Activated T-helper 1 cell treated with anti-CD3 and anti-CD28 coated beads, Interleukin-2, amount 50 U/mL, for 16 hours (primary cell): ENCODE results near the gene NSD2.

Experiments used
- DNase-seq, 2 donors: peaks; one replicate each; pipeline ENCODE4 v3.0.0-alpha.2; 2020; ENCODE audit warnings: low read depth in 1 of 2, low spot score in 1 of 2

Gene NSD2

DNA sequence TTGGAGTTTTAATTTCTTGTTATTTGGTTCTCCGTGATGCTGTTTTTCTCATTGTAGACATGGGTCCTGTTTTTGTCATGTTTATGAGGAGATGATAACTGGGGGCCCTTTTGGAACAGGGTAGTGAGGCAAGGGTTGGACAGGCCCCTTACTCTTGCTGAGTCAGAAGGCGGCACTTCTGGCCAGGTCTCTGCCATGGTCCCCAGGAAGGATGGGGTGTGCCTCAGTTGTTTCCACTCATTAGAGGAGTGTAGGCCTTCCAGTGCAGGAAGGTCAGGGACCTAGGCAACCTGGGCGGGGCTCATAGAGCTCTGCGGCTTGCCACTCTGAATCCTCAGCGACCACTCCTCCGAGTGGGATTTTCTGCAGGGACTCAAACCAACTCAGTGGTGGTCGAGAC is 69.4 kb downstream of the NSD2 start:
- DNase-seq = no peak

DNA sequence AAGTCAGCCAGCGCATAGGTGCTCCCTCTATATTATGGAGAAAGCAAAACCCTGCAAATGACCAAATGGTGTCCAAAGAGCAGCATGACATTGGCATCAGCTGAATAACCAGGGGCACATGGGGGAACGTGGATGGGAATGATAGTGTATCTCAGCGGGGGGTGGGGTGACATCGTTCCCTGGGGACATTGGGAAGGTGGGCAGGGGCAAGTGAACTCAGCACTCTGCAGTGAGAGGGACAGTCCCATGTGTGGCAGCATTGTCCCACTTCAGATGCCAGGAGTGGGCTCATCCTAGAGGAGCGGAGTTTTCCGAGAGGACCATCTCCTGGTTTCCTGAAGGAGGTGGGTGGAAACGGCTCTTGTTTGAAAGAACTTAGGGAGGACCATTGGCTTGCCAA is 72.7 kb downstream of the NSD2 start:
- DNase-seq = no peak

DNA sequence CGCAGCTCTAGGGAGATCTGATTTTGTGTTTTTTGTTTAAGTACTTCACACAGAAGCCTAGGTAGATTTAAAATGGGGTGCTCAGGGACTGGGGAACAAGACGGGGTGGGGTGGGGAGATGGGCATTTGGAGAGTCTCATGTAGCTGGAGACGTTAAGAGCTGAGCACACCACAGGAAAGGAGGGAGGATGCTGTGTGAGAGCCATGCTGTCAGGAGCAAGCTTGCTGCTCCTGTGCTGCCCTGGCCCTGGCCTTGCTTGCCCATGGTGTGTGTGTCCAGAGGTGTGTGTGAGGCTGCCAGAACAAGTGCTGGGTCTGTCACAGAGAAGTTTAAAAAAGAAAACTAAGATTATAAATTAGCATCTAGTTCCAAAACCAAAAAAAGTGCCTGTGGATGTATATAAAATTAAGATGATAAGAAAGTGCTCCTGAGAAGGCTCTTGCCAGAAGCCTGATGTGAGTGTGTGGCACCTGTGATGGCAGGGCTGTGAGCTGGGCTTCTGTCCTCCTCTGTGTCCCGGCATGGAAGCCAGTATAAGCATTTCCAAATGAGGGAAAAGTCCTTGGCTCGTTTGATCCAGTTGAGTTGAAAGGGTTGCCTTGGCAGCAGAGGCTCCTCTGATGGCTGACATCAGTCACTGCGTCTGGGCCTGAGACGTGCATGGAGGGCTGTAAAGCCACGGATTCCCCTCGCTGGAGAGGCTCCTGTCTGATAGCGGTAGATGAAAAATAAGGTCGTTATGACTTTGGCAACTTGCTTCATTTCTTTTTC is 74.1 kb downstream of the NSD2 start:
- no peak for DNase-seq

DNA sequence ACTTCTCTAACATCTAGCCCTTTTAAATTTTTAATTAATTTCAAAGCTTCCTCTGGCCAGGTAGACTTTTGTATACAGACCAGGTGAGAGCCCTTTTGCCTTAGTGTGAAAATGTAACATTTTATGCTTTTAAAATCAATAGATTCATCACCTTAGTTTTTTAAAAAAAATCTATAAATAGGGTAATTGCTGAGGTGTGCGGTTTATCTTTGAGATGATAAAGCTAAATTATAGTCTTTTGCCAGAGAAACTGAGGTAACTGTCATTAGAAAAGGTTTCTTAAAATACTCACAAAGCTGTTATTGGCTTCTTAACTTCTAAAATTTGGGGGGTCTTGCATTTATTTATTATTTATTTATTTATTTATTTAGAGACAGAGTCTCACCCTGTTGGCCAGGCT is 74.7 kb downstream of the NSD2 start:
- DNase-seq = no peak

DNA sequence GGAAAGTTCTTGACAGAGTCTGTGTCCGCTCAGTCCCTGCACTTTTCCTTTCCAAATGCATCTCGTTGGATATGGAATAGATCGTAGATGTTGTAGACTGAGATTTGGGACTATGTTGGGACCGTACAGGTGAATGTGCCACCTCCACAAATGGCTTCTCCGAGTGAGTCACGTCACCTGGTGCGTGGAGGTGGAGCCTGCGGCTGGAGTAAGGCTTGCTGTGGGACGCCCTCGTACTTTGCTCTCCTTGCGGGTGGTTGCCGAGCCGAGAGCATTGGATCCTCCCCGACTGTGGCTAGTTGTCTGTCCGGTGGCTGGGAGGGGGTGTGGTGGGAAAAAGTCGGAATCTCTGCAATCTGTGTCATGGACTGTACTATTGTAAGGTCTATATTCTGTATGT is 77.0 kb downstream of the NSD2 start:
- DNase-seq = no peak

DNA sequence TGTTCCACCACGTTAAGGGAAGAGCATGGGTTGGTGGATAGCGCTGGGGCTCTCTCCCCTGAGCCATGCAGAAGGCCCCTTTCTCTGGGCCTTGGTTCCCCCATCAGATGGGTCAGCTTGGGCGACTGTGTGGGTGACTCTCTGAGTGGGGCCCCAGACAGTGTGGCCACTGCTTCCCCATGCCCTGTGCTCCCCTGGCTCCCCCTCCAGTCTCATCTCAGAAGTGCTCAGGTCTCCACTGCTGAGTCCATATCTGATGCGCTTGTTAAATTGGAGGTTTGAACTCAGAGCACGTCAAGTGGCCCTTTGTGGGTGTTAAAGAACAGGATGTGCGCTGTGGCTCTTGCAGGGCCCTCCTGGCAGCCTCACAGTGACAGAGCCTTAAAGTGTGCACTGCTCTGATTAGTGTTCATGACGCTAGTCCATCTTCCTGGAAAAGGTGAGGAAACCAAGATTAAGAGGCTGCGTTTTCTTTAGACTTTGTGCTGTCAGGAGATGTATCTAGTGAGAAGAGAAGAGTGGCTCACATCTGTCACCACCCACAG is 77.8 kb downstream of the NSD2 start:
- no peak for DNase-seq

DNA sequence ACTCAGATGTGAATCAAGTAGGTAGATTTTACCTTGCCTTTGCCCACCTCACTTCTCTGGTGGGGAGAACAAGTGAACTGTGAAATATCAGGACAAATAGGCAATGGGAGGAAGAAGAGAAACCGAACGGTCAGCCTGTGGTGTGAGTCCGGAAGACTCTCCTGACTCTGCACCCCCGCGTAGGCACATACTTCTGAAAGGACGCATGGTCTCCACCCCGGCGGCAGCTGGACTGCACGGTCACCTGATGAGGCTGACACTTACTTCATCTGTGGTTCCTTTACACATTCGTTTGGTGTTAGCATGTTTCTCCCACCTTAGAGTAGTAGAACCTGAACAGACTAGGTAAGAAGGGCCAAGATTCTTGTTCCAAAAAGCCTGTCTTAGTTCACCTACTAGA is 79.2 kb downstream of the NSD2 start:
- DNase-seq = no peak

DNA sequence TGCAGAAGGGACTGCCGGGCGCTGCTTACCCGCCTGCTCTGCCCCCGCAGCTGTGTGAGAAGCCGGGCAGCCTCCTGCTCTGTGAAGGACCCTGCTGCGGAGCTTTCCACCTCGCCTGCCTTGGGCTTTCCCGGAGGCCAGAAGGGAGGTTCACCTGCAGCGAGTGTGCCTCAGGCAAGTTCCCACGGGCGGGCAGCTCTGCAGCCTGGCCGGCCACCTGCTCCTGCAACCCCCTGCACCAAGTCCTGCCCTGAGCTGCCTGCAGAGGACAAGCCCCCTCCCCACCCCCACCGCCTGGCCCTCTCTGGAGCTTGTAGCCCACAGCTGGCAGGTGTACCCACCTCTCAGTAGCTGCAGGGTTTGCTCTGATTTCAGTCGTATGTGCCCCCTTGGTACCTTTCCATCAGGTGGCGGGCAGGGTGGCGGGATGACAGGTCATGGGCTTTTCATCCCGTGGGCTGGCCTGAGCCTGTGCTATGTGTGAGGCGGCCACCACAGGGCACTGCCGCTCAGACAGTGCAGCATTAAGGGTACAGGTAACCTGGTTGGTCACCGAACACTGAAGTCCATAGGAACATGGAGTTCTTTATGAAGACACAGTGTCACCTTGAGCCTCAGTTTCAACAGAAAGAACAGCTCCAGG is 81.0 kb downstream of the NSD2 start:
- no peak for DNase-seq

DNA sequence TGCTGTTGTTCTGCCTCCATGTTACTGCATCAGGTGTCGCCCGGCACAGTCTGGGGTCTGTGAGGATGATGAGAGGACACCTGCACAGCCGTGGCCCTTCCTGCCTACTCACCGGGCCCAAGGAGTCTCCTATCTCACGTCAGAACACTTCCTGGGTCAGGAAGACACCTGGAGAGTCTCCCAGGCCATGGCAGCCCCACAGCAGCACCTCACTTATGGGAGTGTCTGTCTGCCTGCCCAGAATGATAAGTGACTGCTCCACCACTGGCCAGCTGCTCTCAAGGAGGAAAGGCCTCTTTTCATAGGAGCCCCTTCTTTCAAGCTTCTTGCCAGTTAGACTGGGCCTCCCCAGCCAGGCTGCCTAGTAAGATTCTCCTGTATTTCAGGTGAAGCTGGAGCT is 81.5 kb downstream of the NSD2 start:
- DNase-seq = no peak

DNA sequence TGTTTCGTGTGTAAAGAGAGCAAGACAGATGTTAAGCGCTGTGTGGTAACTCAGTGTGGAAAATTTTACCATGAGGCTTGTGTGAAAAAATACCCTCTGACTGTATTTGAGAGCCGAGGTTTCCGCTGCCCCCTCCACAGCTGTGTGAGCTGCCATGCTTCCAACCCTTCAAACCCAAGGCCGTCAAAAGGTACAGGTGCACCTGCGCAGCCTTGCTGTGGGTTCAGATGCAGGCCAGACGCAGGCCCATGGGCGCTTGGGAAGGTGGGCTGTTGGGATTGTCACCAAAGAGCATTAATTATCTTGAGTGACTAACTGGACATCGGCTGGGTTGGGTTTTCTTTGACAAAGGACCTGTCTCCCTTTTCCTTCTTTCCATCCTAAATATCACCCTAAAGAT is 82.1 kb downstream of the NSD2 start:
- DNase-seq = no peak

DNA sequence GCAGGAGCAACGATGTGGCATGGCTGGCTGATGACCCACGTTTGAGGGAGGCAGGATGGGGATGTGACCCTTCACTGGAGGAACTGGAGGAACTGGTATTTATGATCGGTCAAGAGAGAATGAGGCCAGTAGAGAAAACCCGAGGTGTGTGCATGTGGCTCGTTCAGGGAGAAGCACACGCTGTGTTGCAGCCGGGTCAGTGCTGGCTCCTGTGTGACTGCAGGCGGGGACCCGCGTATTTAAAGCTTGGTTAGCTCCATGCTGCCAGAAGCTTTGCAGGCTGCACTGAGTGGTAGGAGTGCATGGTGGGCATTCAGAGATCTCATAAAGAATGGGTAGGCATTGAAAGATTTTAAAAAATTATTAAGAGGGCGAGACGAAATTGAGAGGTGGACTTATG is 85.4 kb downstream of the NSD2 start:
- no peak for DNase-seq

DNA sequence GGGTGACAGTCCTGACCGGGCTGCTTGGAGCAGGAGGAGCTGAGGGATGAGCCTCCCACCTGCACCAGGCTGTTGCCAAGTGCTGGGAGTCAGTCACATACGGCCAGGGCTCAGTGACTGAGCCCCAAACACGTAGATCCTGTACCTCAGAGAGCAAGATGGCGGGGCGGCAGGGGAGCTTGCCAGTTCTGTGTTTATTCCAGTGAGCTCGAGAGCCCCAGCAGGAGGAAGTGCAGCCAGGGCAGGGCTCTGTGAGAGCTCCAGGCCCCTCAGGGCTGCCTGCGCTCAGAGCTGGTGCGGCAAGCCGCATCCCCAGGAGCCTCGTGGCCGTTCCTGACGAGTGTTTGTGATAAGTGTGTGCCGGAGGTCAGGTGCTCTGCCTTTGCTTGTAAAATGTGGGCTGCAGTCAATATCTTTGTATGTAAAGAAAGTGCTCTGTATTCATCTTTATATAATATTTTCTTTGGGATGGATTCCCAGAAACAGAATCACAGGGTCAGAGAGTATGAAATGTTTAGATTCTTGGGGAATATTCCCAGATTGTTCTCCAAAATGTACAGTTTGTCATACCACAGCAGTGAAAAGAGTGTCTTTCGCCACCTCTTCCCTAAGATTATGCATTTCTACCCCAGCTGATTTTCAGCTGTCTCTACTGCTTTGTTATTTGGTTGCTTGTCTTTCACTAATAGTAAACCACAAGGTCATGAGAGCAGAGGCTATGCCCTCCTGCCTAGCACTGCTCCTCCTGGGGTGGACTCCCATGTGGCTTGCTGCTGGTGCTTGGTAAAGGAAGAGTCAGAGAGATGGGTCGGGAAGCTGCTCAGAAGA is 87.3 kb downstream of the NSD2 start:
- no peak for DNase-seq

DNA sequence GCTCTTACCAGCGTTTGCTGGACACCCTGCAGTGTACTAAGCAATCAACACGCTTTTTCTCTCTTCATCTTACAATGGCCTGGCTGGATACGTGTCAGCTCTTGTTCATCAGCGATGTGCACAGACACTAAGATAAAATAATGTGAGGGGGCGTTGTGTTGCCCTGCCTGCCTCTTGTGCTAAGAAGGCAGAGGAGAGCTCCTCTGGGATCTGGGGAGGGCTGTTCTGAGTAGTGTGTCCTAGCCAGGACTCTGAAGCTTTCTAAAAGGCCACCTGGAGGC is 87.9 kb downstream of the NSD2 start:
- DNase-seq = no peak

DNA sequence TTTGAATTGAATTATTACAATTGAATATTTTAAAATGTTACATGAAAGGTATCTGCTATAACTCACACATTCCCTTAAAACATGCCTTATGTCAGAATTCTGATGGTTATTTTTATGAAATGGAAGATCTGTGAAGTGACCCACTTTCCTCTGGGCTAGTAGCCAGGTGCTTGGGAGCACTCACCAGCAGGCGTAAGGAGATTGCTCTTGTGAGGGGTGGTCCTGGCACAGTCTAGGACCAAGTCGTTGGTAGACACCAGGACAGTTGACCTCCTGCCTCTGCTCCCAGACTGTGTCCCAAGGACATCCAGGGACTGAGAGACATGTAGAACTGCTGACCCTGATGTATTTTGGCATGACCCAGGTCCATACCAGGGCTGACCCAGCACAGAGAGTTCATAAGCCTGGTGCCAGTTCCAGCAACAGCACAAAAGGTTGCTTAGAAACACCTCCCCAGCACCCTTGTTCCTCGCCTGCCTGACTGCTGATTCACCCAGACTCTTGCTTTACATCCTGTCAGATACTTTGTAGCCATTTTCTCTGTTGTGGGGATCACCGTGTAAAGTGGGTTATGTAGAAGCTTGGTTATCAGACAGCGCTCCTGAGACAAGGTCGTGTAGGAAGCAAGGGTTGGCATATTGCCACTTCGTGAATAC is 89.1 kb downstream of the NSD2 start:
- DNase-seq = no peak

DNA sequence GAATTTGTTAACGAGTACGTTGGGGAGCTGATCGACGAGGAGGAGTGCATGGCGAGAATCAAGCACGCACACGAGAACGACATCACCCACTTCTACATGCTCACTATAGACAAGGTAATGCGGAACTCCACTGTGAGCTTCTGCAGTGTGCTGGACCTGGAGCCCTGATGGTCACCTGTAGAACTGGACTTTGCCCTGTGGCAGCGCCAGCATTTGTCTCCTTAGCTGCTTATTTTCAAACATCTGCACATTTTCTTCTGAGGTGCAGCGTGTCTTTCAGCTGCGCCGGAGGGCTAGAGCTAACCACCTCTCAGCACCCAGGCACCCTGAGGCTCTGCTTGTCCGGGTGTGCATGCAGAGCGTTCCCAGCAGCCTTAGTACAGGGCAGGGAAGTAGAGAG is 89.8 kb downstream of the NSD2 start:
- no peak for DNase-seq

DNA sequence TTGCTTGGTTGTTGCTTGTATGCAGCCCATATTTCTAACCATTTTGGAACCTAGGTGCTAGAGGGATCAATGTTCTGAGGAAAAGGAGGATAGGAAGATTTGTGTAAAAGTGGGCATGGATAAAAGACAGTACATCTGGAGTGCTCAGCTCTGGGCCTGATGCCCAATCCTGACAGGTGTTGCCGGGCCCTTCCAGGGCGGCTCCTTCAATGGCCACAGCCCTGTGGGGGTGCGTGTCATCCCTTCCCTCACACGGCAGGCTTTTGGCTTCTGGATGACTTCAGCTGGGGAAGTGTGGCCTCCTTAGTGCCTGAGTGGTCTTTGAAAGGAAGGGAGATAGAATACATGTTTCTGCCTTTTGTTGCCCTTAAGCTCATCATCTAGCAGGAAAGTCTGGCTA is 90.4 kb downstream of the NSD2 start:
- no peak for DNase-seq

DNA sequence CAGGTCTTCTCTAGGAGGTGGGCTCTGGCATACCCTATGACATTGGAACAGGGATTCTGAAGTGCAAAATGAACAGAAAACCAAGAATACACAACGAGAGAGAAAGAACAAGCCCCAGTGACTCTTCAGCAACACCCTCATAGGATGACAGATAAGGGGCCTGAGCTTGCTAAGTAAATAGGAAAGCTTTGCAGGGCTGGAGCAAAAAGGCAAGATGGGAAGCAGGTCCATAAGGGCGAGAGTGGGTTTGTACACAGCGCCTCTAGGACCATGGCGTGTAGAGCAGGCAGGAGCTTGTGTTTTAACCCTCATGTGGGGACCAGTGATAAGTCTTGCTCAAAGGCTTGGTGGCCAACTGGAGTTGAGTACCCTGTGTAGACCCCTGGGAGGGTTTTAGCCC is 91.8 kb downstream of the NSD2 start:
- DNase-seq = no peak

DNA sequence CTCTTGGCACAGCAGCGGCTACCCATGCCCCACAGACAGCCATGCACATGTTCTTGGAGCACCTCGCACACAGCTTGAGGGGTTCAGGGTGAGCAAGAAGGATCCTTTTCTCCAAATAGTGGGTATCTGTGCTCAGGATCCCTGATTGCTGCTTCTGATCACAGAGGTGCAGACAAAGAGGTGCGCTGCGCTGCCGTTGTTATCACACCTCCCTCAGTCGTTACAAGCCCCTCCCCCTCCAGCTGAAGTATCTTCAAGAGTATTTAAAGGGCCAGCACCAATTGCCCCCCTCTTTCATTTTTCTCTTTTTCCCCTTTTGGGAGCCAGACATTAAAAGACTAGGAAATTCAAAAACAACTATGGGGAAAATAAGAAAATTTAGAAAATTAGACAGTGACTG is 93.2 kb downstream of the NSD2 start:
- no peak for DNase-seq

DNA sequence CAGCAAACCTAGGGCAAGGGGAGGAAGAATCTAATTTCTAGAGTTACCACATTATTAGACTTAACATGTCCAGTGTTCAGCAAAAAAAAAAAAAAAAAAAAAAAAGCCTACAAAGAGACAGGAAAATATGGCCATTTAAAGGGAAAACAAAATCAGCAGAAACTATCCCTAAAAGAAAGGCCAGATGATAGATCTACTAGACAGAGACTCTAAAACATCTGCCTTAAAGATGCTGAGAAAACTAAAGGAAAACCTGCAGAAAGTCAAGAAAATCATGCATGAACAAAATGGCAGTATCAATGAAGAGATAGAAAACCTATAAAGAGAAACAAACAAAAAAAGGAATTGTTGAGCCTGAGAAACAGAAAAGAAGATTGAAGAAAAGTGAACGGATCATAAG is 93.8 kb downstream of the NSD2 start:
- DNase-seq = no peak

DNA sequence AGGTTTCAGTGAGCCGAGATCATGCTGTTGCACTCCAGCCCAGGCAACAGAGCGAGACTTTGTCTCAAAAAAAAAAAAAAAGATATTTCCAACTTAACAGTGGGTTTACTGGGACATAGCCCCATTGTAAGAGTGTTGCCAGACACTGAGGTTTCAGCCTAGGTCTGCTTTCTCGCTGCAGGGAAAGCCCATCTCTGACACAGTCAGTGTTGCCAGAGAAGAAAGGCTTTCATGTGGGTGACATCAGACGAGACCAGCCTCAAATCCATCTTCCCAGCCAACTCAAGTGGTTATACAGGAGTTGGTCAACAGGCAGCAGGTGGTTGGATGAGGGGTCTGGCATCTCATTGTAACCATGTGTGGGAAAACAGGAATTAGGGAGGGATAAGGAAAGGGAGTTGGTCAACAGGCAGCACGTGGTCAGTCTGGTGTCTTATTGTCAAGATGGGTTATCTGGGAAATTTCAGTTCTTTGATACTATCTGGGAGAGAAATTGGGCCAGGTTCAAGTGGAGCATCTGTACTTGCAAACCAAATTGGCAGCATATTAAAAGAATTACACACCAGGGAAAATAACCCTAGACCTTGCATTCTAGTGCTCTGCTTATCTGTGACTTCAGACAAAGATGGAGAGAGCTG is 96.4 kb downstream of the NSD2 start:
- DNase-seq = no peak

DNA sequence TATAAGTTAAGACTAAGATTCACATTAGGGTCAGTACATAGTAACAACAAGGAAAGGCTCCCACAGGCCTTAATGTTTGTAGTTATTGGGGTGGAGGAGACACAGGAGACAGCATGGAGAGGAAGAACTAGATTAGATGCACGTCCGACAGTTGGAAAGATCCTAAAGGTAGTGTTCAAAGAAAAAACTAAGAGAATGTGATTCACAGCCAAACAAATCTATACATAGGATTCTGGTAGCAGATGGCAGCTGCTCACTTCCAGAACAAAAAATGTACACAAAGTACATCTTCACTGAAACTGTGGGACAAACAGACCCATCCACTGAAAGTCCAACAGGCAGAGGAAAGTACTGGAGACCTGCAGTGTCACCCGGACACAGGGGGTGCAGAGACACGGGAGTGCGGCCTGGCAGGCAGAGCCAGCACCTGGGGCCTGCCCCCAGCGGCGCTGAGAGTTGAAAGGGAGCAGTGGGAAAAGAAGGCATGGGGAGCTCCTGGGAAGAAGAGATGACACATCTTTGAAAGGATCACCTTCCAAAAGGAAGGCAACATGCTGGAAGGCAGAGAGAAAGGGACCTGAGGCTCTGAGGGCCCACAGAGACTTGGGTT is 97.6 kb downstream of the NSD2 start:
- no peak for DNase-seq
